B cell (primary cell): Measurements from ENCODE around the gene LSS. TPM values are rescaled to one million over a fixed set of nuclear protein-coding genes. Genes with fewer than 3 reads are reported as not detected.

Source experiments
- ATAC-seq: fragments of 200-7000 bp; cut with Tn5 transposase; one replicate; pipeline ENCODE4 v1.10.0; 2021; ENCODE audit warnings: low read depth, mild to moderate bottlenecking, moderate number of reproducible peaks, moderate library complexity
- CTCF ChIA-PET: fragments of 350-600 bp; sonication (Branson Sonifier 250); formaldehyde crosslinking; loops from one replicate; lab custom pipeline; 2021; ENCODE audit warnings: antibody characterized with exemption, inconsistent platforms; lab: Charles Lee
- POLR2A ChIA-PET: fragments of 350-600 bp; sonication (Branson Sonifier 250); formaldehyde crosslinking; loops from one replicate; lab custom pipeline; 2021; ENCODE audit warnings: antibody characterized with exemption; lab: Charles Lee
- DNase-seq: peaks from one replicate; pipeline ENCODE4 v3.0.0; 2013
- H2AFZ ChIP-seq: 2 replicates; pipeline ENCODE4 v1.6.1; 2012; ENCODE audit warnings: mild to moderate bottlenecking, low read depth, low read length; ENCODE audit not compliant: insufficient read depth, poor library complexity, severe bottlenecking
- H3K27ac ChIP-seq, 2 donors: 1 replicate in 1 of 2; 2 replicates in 1 of 2; pipeline ENCODE4 v1.5.1; 2012 to 2013; ENCODE audit warnings: low read length in 2 of 2, mild to moderate bottlenecking in 2 of 2, moderate library complexity in 1 of 2
- H3K27me3 ChIP-seq, 4 experiments: fragments of 200-600 bp in 1 of 4; sonication (generic) in 1 of 4; replicated peaks in 1 of 4; 1 replicate in 2 of 4; 2 replicates in 2 of 4; pipeline versions ENCODE4 v1.6.1 to v1.7.0; 2013 to 2016; ENCODE audit warnings: low read length in 3 of 4, mild to moderate bottlenecking in 2 of 4, mixed read lengths in 1 of 4, moderate library complexity in 1 of 4; ENCODE audit not compliant: insufficient read depth in 4 of 4, control insufficient read depth in 3 of 4; ENCODE audit errors: control extremely low read depth in 1 of 4
- H3K36me3 ChIP-seq, 2 experiments: replicated peaks in 1 of 2; 1 replicate in 1 of 2; 2 replicates in 1 of 2; pipeline versions ENCODE4 v1.6.1 to v1.7.1; 2013; ENCODE audit warnings: low read length in 1 of 2; ENCODE audit not compliant: insufficient read depth in 2 of 2, control insufficient read depth in 1 of 2; ENCODE audit errors: control extremely low read depth in 1 of 2, extremely low read depth in 1 of 2
- H3K4me1 ChIP-seq, 2 donors: fragments of 200-600 bp in 1 of 2; sonication (generic) in 1 of 2; 1 replicate in 1 of 2; 2 replicates in 1 of 2; pipeline versions ENCODE4 v1.5.1 to v1.6.1; 2013 to 2017; ENCODE audit warnings: low read length in 2 of 2; ENCODE audit not compliant: control insufficient read depth in 2 of 2, insufficient read depth in 2 of 2
- H3K4me2 ChIP-seq: replicated peaks from 2 replicates; pipeline ENCODE3; 2012; ENCODE audit warnings: mild to moderate bottlenecking, low read depth, low read length; ENCODE audit not compliant: poor library complexity, severe bottlenecking
- H3K4me3 ChIP-seq, 5 experiments: fragments of 200-600 bp in 1 of 5; sonication (generic) in 1 of 5; 1 replicate in 3 of 5; 2 replicates in 2 of 5; pipeline versions ENCODE4 v1.5.1 to v1.7.0; 2011 to 2016; ENCODE audit warnings: low read length in 4 of 5, mild to moderate bottlenecking in 4 of 5, low read depth in 2 of 5, control low read depth in 1 of 5, moderate library complexity in 1 of 5; ENCODE audit not compliant: insufficient read depth in 1 of 5; ENCODE audit errors: control extremely low read depth in 1 of 5, extremely low read depth in 1 of 5
- H3K79me2 ChIP-seq: fragments of 200-600 bp; sonication (generic); one replicate; pipeline ENCODE4 v1.6.0; 2016; ENCODE audit warnings: low read length; ENCODE audit not compliant: control insufficient read depth, insufficient read depth
- H3K9ac ChIP-seq: fragments of 200-600 bp; sonication (generic); 2 replicates; pipeline ENCODE4 v1.6.1; 2017; ENCODE audit warnings: mild to moderate bottlenecking, low read length, moderate library complexity
- H3K9me3 ChIP-seq, 3 donors: one replicate each; pipeline versions ENCODE4 v1.6.1 to v1.7.1; 2013; ENCODE audit warnings: low read length in 2 of 3; ENCODE audit not compliant: control insufficient read depth in 2 of 3, insufficient read depth in 1 of 3; ENCODE audit errors: control extremely low read depth in 1 of 3
- H4K20me1 ChIP-seq: 2 replicates; pipeline ENCODE4 v1.6.0; 2012; ENCODE audit warnings: mild to moderate bottlenecking, low read length; ENCODE audit not compliant: insufficient read depth, control insufficient read depth, poor library complexity, severe bottlenecking
- H3K27ac Mint-ChIP-seq: one replicate; pipeline ENCODE4 v1.8.0; 2021; ENCODE audit warnings: mixed read lengths
- H3K27me3 Mint-ChIP-seq: one replicate; pipeline ENCODE4 v1.8.0; 2021; ENCODE audit warnings: mixed read lengths
- H3K4me1 Mint-ChIP-seq: one replicate; pipeline ENCODE4 v1.8.0; 2021; ENCODE audit warnings: mixed read lengths
- H3K4me3 Mint-ChIP-seq: one replicate; pipeline ENCODE4 v1.8.0; 2021; ENCODE audit warnings: mixed read lengths
- H3K9me3 Mint-ChIP-seq: one replicate; pipeline ENCODE4 v1.8.0; 2022; ENCODE audit warnings: mixed read lengths; ENCODE audit not compliant: insufficient read depth
- EZH2 ChIP-seq: IDR thresholded peaks from 2 replicates; pipeline ENCODE4 v1.6.1; 2012; ENCODE audit warnings: borderline replicate concordance, low read depth, mild to moderate bottlenecking, moderate library complexity, low read length; ENCODE audit not compliant: insufficient read depth, poor library complexity, severe bottlenecking
- WGBS: methylation state at CpG from one replicate; pipeline ENCODE4 v1.1.5; 2013; ENCODE audit warnings: missing lambda C conversion rate; ENCODE audit not compliant: insufficient coverage; 5-methylcytosine and 5-hydroxymethylcytosine counted together
- intact Hi-C: fragments of 100-400 bp; cut with micrococcal nuclease; formaldehyde crosslinking; loops from one replicate; pipeline ENCODE4 v1.10.0; 2022
- polyA plus RNA-seq: library from polyadenylated mRNA; depleted of rRNA; stranded (reverse); fragments of >200 nt; gene quantifications from 2 replicates; pipeline ENCODE4 v1.2.3, GENCODE V29; 2012
- total RNA-seq, 2 donors: library from RNA; stranded (reverse); fragments of 120-200 nt in 1 of 2; gene quantifications; 1 replicate in 1 of 2; 2 replicates in 1 of 2; pipeline versions ENCODE4 v1.2.3 to v1.2.4, GENCODE V29; 2013 to 2022
- TF ChIP-seq, protein P1 (sequence below): fragments of 200-600 bp; IDR thresholded peaks from one replicate; pipeline ENCODE4 v1.8.0; 2022; ENCODE audit warnings: antibody characterized with exemption, mild to moderate bottlenecking

The LSS gene
- total and polyA plus RNA-seq, 2 donors (not counting 1 experiment from before 2014, with no cell fraction given) = 30.2 to 58.1 TPM

DNA sequence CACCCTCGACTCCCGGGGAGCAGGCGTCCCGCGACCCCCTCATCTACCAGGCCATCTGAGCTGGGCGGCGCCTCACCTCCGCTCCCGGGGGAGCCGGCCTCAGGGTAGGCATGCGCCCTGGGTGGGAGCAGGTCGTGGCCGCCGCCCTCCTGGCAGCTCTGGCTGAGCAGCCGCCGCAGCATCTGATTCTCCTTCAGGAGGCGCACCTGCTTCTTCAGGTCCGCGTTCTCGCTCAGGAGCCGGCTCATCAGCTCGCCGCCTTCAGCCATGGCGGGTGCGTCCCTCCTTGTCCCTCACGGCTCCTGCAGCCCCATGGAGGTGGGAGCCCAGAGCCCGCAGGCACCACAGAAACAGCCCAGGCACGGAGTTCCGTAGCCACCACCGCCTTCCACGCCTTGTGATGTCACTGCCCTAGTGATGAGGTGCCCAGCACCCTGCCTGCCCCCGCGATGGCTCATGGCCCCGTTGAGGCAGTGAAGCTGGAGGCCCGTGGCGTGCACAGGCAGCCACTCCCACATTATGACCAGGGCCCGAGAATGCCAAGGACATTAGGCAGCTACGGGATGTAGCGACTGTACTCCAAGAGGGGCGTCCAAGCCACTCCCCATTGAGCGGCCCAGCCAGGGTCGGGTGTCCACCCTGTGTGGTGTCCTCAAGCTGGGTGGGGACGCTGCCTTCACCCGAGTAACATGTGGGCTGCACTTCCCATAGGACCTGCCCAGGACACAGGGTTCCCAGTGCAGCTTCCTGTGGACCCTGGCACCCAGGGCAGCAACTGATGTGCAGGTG lies 45.8 kb downstream of the LSS start:
- Mint-ChIP-seq H3K27ac (no peak overlapping the region), H3K4me3 (peak overlapping the region; percentile 72), H3K9me3 (peaks cover under 1% of the 10 kb centered on the region), H3K27me3 (no peaks in the 10 kb centered on the region), H3K4me1 (peaks cover 9% of the 10 kb centered on the region)
- intact Hi-C loops = no loop called here
- H3K9me3 ChIP-seq = peaks cover 0 to 5% (median 0%) of the 10 kb centered on the region in 3 donors
- CTCF ChIA-PET = no interaction called here
- TF ChIP-seq, protein P1, sequence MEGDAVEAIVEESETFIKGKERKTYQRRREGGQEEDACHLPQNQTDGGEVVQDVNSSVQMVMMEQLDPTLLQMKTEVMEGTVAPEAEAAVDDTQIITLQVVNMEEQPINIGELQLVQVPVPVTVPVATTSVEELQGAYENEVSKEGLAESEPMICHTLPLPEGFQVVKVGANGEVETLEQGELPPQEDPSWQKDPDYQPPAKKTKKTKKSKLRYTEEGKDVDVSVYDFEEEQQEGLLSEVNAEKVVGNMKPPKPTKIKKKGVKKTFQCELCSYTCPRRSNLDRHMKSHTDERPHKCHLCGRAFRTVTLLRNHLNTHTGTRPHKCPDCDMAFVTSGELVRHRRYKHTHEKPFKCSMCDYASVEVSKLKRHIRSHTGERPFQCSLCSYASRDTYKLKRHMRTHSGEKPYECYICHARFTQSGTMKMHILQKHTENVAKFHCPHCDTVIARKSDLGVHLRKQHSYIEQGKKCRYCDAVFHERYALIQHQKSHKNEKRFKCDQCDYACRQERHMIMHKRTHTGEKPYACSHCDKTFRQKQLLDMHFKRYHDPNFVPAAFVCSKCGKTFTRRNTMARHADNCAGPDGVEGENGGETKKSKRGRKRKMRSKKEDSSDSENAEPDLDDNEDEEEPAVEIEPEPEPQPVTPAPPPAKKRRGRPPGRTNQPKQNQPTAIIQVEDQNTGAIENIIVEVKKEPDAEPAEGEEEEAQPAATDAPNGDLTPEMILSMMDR = no peak
- TF ChIP-seq EZH2 = no peak
- DNase-seq = peak; percentile 23
- peaks cover 0 to 16% of the 10 kb centered on the region in 2 donors for H3K4me1 ChIP-seq
- no peak overlapping the region for H3K27ac ChIP-seq
- H3K27me3 ChIP-seq = no peaks in the 10 kb centered on the region
- H3K9ac ChIP-seq = no peak overlapping the region
- H4K20me1 ChIP-seq = no peaks in the 10 kb centered on the region
- H3K4me3 ChIP-seq = no peak overlapping the region
- no peaks in the 10 kb centered on the region for H3K36me3 ChIP-seq
- 94% methylated on average over 39 of the region's 44 CpGs for WGBS
- no peak overlapping the region for H3K4me2 ChIP-seq
- peaks cover 3% of the 10 kb centered on the region for H3K79me2 ChIP-seq
- ATAC-seq = no peak
- H2AFZ ChIP-seq = no peak overlapping the region
- POLR2A ChIA-PET = no interaction called here

DNA sequence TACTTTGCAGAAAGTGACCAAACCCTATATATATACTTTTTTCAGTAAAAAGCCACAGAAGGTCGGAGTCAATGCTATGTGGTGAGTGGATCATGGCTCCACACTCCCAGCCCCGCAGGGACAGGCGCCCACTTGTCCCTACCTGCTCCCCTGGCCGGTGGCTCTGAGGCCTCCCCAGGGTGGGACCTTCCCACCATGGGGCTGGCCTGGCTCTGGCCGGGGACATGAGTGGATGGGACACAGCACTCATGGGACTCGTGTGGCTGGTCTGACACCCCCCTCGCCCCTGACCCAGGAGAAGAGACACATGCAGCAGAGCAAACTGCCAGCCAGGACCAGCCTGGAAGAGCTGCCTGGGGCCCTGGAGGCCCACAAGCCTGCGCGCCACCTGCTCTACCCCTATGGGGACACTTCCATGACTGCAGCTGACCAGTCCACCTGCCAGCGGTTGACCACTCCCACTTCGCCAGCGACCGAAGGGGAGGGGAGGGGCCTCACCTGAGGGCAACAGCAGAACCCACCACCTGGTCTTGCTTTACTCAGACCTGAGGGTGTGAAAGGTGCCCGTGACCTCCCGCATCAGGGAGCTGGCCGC lies 46.5 kb downstream of the LSS start:
- ATAC-seq (no peak), DNase-seq (no peak)
- Histone ChIP-seq H2AFZ (no peak overlapping the region), H3K4me3 (no peak overlapping the region), H3K9ac (no peak overlapping the region), H3K79me2 (peaks cover 3% of the 10 kb centered on the region), H4K20me1 (no peaks in the 10 kb centered on the region), H3K9me3 (peaks cover 0 to 6% (median 0%) of the 10 kb centered on the region in 3 donors), H3K27me3 (no peaks in the 10 kb centered on the region), H3K4me1 (peaks cover 0 to 16% of the 10 kb centered on the region in 2 donors), H3K4me2 (no peak overlapping the region), H3K27ac (no peak overlapping the region), H3K36me3 (no peaks in the 10 kb centered on the region)
- Mint-ChIP-seq H3K4me1 (peaks cover 9% of the 10 kb centered on the region), H3K9me3 (peaks cover 2% of the 10 kb centered on the region), H3K27me3 (no peaks in the 10 kb centered on the region), H3K4me3 (peak overlapping the region; percentile 50), H3K27ac (no peak overlapping the region)
- CTCF ChIA-PET = no interaction called here
- TF ChIP-seq EZH2 = no peak
- TF ChIP-seq, protein P1 = no peak
- POLR2A ChIA-PET = no interaction called here
- intact Hi-C loops = no loop called here
- WGBS = 91% methylated on average over 13 of the region's 16 CpGs
